GM06990 (cell line): ENCODE results near the gene ICE2.
A peak's percentile ranks its signal among the peaks of the same experiment; 100 is the strongest.

Experiments used
- DNase-seq: peaks from one replicate; pipeline ENCODE4 v3.0.0-alpha.2; 2011; ENCODE audit not compliant: insufficient read length; ENCODE audit errors: extremely low read depth
- H3K27me3 ChIP-seq: replicated peaks from 2 replicates; pipeline ENCODE4 v1.6.0; 2011; ENCODE audit warnings: low read length; ENCODE audit not compliant: control insufficient read depth, insufficient read depth
- H3K36me3 ChIP-seq: 2 replicates; pipeline ENCODE4 v1.5.1; 2011; ENCODE audit warnings: low read length; ENCODE audit not compliant: control insufficient read depth, insufficient read depth
- H3K4me3 ChIP-seq: replicated peaks from 2 replicates; pipeline ENCODE4 v1.5.1; 2011; ENCODE audit warnings: low read depth, mild to moderate bottlenecking, control low read depth, low read length
- TF ChIP-seq, protein P1 (sequence below): IDR thresholded peaks from 2 replicates; pipeline ENCODE4 v1.5.1; 2011; ENCODE audit warnings: low read length, control low read depth, mild to moderate bottlenecking, inconsistent platforms; ENCODE audit not compliant: insufficient read depth, poor library complexity, severe bottlenecking

Gene ICE2

GRCh38 chr15:60392601-60392985, 86.3 kb downstream of the ICE2 start:
- DNase-seq, result peak; percentile 9
- H3K27me3 ChIP-seq, result no peaks in the 10 kb centered on the region

GRCh38 chr15:60391722-60392315, 87.1 kb downstream of the ICE2 start:
- no peak overlapping the region for H3K4me3 ChIP-seq
- peaks cover 1% of the 10 kb centered on the region; the same call in 1 of the 2 replicates for H3K36me3 ChIP-seq
- no peak for DNase-seq
- H3K27me3 ChIP-seq, result no peaks in the 10 kb centered on the region
- TF ChIP-seq, protein P1, sequence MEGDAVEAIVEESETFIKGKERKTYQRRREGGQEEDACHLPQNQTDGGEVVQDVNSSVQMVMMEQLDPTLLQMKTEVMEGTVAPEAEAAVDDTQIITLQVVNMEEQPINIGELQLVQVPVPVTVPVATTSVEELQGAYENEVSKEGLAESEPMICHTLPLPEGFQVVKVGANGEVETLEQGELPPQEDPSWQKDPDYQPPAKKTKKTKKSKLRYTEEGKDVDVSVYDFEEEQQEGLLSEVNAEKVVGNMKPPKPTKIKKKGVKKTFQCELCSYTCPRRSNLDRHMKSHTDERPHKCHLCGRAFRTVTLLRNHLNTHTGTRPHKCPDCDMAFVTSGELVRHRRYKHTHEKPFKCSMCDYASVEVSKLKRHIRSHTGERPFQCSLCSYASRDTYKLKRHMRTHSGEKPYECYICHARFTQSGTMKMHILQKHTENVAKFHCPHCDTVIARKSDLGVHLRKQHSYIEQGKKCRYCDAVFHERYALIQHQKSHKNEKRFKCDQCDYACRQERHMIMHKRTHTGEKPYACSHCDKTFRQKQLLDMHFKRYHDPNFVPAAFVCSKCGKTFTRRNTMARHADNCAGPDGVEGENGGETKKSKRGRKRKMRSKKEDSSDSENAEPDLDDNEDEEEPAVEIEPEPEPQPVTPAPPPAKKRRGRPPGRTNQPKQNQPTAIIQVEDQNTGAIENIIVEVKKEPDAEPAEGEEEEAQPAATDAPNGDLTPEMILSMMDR, result no peak

More at GRCh38 chr15:60392601-60392985, 86.3 kb downstream of the ICE2 start:
- Histone ChIP-seq H3K36me3 (peaks cover 1% of the 10 kb centered on the region; the same call in 1 of the 2 replicates), H3K4me3 (no peak overlapping the region)
- TF ChIP-seq, protein P1, result no peak

DNA sequence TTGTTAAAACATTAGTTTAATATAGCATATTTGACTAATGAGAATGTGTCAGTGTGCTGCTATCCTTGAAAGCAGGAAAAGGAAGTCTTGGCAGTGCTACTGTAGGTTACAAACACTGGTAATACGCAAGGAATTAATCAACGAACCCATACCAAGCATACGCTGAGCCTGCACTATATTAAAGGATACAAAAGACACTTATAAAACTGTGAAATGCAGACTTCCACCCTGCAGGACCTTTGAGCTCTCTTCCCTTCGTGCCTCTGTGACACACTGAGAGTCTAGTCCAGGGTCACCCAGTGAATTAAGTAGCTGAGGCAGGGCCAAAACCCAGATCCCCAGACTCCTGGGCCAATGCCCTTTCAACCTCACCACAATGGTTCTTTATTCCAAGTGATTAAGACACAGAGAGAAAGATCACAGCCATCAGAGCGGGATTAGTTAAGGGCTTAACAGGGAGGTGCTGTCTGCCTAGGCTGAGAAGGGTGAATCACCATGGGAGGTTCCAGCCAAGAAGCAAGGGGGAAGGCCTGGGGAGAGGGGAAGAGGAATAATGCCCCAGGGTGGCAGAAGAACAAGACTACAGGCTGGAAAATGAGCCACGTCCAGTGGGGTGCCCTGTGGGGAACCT, 88.0 kb downstream of the ICE2 start:
- DNase-seq, result no peak

GRCh38 chr15:60390231-60390630, 88.7 kb downstream of the ICE2 start:
- TF ChIP-seq, protein P1, result no peak
- Histone ChIP-seq H3K36me3 (no peaks in the 10 kb centered on the region; the same call in 1 of the 2 replicates), H3K27me3 (no peaks in the 10 kb centered on the region), H3K4me3 (no peak overlapping the region)
- no peak for DNase-seq

More for the DNA sequence above, 88.0 kb downstream of the ICE2 start:
- TF ChIP-seq, protein P1, result no peak
- Histone ChIP-seq H3K27me3 (no peaks in the 10 kb centered on the region), H3K4me3 (no peak overlapping the region), H3K36me3 (peaks cover 1% of the 10 kb centered on the region; the same call in 1 of the 2 replicates)

DNA sequence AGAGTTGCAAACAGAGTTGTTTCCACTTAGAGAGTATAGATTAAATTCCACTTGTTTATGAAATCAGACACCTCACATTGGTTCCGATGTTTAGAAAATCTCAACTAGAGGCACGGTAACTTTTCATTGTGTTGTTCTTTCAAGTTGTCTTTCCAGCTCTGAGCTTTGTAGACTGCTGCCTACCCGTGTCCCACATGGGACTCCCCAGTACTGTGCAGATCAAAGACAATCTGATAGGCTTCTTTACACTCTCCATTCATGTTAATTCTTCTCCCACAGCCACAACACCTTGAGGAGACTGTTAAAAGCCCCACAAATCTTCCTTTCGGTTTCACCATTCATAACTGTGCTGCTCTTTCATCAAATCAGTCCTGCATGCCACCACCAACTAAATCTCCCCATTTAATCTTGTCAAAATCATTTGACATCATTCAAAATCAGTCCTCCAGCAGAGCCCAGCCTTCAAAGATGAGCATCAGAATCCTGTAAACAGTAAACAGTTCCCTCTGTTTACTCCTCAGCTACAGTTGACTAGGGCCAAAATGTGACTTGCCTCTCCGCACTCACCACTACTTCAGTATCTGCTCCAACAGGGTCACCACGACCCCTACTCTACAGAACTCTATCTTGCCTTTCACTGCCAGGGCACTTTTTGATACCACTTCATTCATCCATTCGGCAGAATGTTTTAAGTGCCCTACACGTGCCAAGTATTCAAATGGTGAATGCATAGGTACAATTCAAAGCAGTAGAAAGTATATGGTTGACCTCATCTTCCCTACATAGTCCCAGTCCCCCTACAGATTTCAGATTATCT, 89.5 kb downstream of the ICE2 start:
- Histone ChIP-seq H3K36me3 (no peaks in the 10 kb centered on the region; the same call in 1 of the 2 replicates), H3K4me3 (no peak overlapping the region; the same call in 1 of the 2 replicates), H3K27me3 (no peaks in the 10 kb centered on the region)
- DNase-seq, result peak; percentile 27
- TF ChIP-seq, protein P1, result no peak
